GM12874 (cell line): ENCODE measurements around the gene EDRF1.

Source experiments
- TF ChIP-seq, protein P1 (sequence below): IDR thresholded peaks from 2 replicates; pipeline ENCODE4 v1.5.1; 2011; ENCODE audit warnings: low read depth, mild to moderate bottlenecking, control low read depth, low read length, moderate library complexity; ENCODE audit not compliant: insufficient read depth

Gene EDRF1

DNA sequence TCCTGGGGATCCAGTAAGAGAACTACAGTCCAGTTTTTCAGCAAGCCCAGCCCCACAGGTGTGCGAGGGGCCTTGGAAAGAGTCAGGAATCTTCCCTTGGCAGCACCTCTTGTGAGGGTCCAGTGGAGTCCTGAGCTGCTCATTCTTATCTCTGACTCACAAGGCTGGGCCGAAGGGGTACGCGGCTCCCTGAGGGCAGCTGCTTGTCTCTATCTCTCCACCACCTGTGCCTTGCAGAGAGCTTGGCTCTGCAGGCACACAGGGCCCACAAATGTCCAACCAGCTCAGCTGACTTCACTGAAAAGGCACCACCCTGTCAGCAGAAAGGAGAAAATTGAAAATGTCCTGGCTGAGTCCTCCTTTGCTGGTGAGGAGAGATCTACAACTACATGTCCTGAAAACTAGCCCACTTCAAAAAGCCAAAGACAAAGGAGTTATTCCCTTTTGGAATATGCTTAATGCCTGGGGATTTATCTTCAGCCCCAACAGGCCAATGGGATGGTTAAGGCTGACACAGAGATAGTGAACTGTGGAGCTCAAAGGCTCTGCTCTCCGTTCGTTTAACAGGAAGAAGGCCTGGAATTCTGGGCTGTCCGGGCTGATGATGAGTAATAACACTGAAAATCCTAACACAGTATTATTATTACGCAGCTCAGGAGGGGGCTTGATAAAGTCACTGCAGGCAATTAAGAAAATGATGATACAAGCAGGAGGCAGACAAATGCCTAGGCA is 80.1 kb downstream of the EDRF1 start:
- TF ChIP-seq, protein P1, sequence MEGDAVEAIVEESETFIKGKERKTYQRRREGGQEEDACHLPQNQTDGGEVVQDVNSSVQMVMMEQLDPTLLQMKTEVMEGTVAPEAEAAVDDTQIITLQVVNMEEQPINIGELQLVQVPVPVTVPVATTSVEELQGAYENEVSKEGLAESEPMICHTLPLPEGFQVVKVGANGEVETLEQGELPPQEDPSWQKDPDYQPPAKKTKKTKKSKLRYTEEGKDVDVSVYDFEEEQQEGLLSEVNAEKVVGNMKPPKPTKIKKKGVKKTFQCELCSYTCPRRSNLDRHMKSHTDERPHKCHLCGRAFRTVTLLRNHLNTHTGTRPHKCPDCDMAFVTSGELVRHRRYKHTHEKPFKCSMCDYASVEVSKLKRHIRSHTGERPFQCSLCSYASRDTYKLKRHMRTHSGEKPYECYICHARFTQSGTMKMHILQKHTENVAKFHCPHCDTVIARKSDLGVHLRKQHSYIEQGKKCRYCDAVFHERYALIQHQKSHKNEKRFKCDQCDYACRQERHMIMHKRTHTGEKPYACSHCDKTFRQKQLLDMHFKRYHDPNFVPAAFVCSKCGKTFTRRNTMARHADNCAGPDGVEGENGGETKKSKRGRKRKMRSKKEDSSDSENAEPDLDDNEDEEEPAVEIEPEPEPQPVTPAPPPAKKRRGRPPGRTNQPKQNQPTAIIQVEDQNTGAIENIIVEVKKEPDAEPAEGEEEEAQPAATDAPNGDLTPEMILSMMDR: no peak

GRCh38 chr10:125801574-125801973 is 82.1 kb downstream of the EDRF1 start:
- TF ChIP-seq, protein P1: no peak

DNA sequence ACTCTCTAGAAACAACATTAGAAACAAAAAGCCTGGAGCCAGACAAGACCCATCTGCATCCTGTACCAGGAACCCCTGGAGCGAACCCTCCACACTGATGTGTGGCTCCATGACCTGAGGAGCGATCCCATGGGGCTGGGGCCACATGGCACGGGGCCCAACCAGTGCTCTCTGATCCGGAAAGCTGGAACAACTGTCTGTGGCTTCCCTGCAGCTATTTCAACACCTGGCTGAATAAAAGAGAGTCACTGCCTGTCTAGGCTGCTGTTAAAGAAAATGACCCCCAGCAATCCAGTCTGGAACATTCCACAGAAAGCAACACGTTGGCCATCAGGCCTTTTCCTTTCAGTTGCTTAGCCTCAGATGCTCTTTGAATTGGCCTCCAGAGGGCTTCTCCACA is 82.6 kb downstream of the EDRF1 start:
- TF ChIP-seq, protein P1: no peak

GRCh38 chr10:125802739-125803138 is 83.2 kb downstream of the EDRF1 start:
- TF ChIP-seq, protein P1: no peak

DNA sequence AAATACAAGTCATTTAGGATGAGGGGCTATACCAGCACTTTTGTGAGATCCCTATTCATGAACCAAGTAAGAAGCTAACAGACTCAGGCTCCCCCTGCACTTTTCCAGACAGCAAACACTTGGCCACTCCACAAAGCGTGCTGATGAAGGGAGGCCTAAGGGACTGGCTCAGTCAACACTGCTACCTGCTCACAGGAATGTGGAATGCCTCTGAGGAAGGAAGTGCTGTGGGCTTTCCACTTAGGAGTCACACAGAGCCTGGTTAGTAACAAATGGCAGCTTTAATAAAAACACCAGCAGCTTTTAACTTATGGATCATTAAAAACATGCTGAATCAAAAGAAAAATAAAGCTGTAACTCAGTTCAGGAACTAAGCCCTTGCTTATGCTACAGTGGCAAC is 88.5 kb downstream of the EDRF1 start:
- TF ChIP-seq, protein P1: no peak

DNA sequence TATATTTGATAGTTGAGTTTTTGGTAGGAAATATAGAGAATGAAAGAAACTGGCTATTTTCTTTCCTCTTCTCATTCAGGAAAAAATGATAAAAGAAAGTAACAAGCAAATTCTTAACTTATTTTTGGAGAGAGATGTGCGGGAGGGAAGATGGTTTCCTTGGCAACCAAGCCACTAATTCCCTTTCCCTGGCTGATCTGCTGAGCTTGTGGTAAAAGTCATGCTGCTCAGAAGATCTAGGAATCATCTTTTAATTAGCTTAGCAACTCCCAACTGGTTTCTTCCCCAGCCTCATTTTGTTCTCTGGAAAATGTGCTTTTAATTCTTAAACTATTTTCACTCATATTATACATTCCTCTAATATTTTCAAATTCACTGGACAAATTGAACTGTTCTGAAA is 91.7 kb downstream of the EDRF1 start:
- TF ChIP-seq, protein P1: no peak

DNA sequence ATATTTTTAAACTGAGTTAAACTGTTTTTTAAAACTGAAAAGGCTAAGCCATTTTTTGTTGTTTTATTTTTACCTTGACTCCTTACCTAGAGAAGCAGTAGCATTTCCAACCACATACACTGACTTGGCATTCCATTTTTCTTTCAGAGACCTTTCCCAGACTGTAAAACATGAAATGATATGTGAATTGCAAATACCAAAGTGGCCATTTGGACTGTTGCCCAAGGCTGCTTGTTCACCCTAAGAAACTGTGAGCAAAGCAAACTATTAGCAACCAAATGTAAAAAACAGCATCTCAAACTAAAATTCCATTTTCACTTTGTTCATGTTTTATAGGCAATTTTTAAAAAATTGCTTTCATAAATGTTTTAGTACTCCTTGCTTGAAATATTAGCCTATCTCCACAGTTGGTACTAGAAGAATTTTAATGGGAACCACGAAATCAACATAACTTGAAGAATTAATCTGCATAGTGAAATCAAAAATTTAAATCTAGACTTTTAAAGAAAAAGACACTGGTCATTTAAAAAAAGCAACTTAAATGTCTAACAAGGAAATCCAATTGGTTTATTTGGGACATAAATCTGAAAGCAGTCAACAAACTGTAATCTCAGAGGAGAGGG is 92.7 kb downstream of the EDRF1 start:
- TF ChIP-seq, protein P1: no peak
